ENCODE data around the gene VEPH1.
"Not testable (repeated sequence)": the region's sequence is repeated elsewhere in the genome, so short reads cannot be mapped to it uniquely, and the experiment has no call there.

The VEPH1 gene

GRCh38 chr3:157362348-157362747 lies 140.9 kb downstream of the VEPH1 start:
- Histone ChIP-seq H3K4me1 (ENCODE audit: control insufficient read depth in 5 of 5, insufficient read depth in 5 of 5, low read length in 5 of 5) (peaks cover 0 to 17% (median 14%) of the 10 kb centered on the region in 5 donors), H3K36me3 (ENCODE audit: control insufficient read depth in 5 of 5, insufficient read depth in 5 of 5, low read length in 5 of 5) (no peaks in the 10 kb centered on the region), H3K27me3 (ENCODE audit: control insufficient read depth in 5 of 5, insufficient read depth in 4 of 5, low read length in 5 of 5) (no peaks in the 10 kb centered on the region), H3K9me3 (ENCODE audit: control insufficient read depth in 5 of 5, low read length in 5 of 5) (no peaks in the 10 kb centered on the region), H3K4me3 (ENCODE audit: low read depth in 1 of 5, low read length in 5 of 5) (no peak overlapping the region), H3K27ac (ENCODE audit: low read depth, low read length) (no peak overlapping the region), H3K9ac (ENCODE audit: low read length in 5 of 5) (no peak overlapping the region)

GRCh38 chr3:157360044-157360443 lies 143.2 kb downstream of the VEPH1 start:
- no peaks in the 10 kb centered on the region for H3K36me3 ChIP-seq (ENCODE audit: control insufficient read depth in 5 of 5, insufficient read depth in 5 of 5, low read length in 5 of 5)

GRCh38 chr3:157356541-157356940 lies 146.7 kb downstream of the VEPH1 start:
- H3K27me3 ChIP-seq (ENCODE audit: control insufficient read depth in 5 of 5, insufficient read depth in 4 of 5, low read length in 5 of 5), result no peaks in the 10 kb centered on the region
- no peaks in the 10 kb centered on the region for H3K9me3 ChIP-seq (ENCODE audit: control insufficient read depth in 5 of 5, low read length in 5 of 5)
- H3K36me3 ChIP-seq (ENCODE audit: control insufficient read depth in 5 of 5, insufficient read depth in 5 of 5, low read length in 5 of 5), result no peaks in the 10 kb centered on the region
- H3K4me1 ChIP-seq (ENCODE audit: control insufficient read depth in 5 of 5, insufficient read depth in 5 of 5, low read length in 5 of 5), result peaks cover 0 to 17% (median 14%) of the 10 kb centered on the region in 5 donors
- no peak overlapping the region for H3K27ac ChIP-seq (ENCODE audit: low read depth, low read length)
- no peak overlapping the region for H3K4me3 ChIP-seq (ENCODE audit: low read depth in 1 of 5, low read length in 5 of 5)
- no peak overlapping the region for H3K9ac ChIP-seq (ENCODE audit: low read length in 5 of 5)

More at GRCh38 chr3:157360044-157360443, 143.2 kb downstream of the VEPH1 start:
- Histone ChIP-seq H3K4me3 (ENCODE audit: low read depth in 1 of 5, low read length in 5 of 5) (no peak overlapping the region), H3K9me3 (ENCODE audit: control insufficient read depth in 5 of 5, low read length in 5 of 5) (no peaks in the 10 kb centered on the region), H3K27me3 (ENCODE audit: control insufficient read depth in 5 of 5, insufficient read depth in 4 of 5, low read length in 5 of 5) (no peaks in the 10 kb centered on the region), H3K9ac (ENCODE audit: low read length in 5 of 5) (no peak overlapping the region), H3K4me1 (ENCODE audit: control insufficient read depth in 5 of 5, insufficient read depth in 5 of 5, low read length in 5 of 5) (peaks cover 0 to 17% (median 14%) of the 10 kb centered on the region in 5 donors), H3K27ac (ENCODE audit: low read depth, low read length) (no peak overlapping the region)

- Histone ChIP-seq H3K9ac (ENCODE audit: low read length in 5 of 5) (no peak overlapping the region), H3K36me3 (ENCODE audit: control insufficient read depth in 5 of 5, insufficient read depth in 5 of 5, low read length in 5 of 5) (no peaks in the 10 kb centered on the region), H3K9me3 (ENCODE audit: control insufficient read depth in 5 of 5, low read length in 5 of 5) (no peaks in the 10 kb centered on the region), H3K4me1 (ENCODE audit: control insufficient read depth in 5 of 5, insufficient read depth in 5 of 5, low read length in 5 of 5) (peaks cover 0 to 14% (median 12%) of the 10 kb centered on the region in 5 donors), H3K27me3 (ENCODE audit: control insufficient read depth in 5 of 5, insufficient read depth in 4 of 5, low read length in 5 of 5) (no peaks in the 10 kb centered on the region), H3K4me3 (ENCODE audit: low read depth in 1 of 5, low read length in 5 of 5) (no peak overlapping the region), H3K27ac (ENCODE audit: low read depth, low read length) (no peak overlapping the region)
Measured at GRCh38 chr3:157355276-157355675, 147.9 kb downstream of the VEPH1 start.

- Histone ChIP-seq H3K27me3 (ENCODE audit: control insufficient read depth in 5 of 5, insufficient read depth in 4 of 5, low read length in 5 of 5) (no peaks in the 10 kb centered on the region), H3K4me3 (ENCODE audit: low read depth in 1 of 5, low read length in 5 of 5) (no peak overlapping the region), H3K36me3 (ENCODE audit: control insufficient read depth in 5 of 5, insufficient read depth in 5 of 5, low read length in 5 of 5) (no peaks in the 10 kb centered on the region), H3K9me3 (ENCODE audit: control insufficient read depth in 5 of 5, low read length in 5 of 5) (peaks cover 0 to 2% (median 0%) of the 10 kb centered on the region in 5 donors), H3K4me1 (ENCODE audit: control insufficient read depth in 5 of 5, insufficient read depth in 5 of 5, low read length in 5 of 5) (peaks cover 0 to 9% (median 6%) of the 10 kb centered on the region in 5 donors), H3K9ac (ENCODE audit: low read length in 5 of 5) (no peak overlapping the region), H3K27ac (ENCODE audit: low read depth, low read length) (no peak overlapping the region)
Measured at GRCh38 chr3:157354722-157355121, 148.5 kb downstream of the VEPH1 start.

- H3K4me3 ChIP-seq (ENCODE audit: low read depth in 1 of 5, low read length in 5 of 5), result no peak overlapping the region
- H3K36me3 ChIP-seq (ENCODE audit: control insufficient read depth in 5 of 5, insufficient read depth in 5 of 5, low read length in 5 of 5), result no peaks in the 10 kb centered on the region
- H3K9me3 ChIP-seq (ENCODE audit: control insufficient read depth in 5 of 5, low read length in 5 of 5), result peaks cover 0 to 3% (median 0%) of the 10 kb centered on the region in 5 donors
- no peak overlapping the region for H3K9ac ChIP-seq (ENCODE audit: low read length in 5 of 5)
- peaks cover 0 to 4% (median 1%) of the 10 kb centered on the region in 5 donors for H3K4me1 ChIP-seq (ENCODE audit: control insufficient read depth in 5 of 5, insufficient read depth in 5 of 5, low read length in 5 of 5)
- no peaks in the 10 kb centered on the region for H3K27me3 ChIP-seq (ENCODE audit: control insufficient read depth in 5 of 5, insufficient read depth in 4 of 5, low read length in 5 of 5)
- no peak overlapping the region for H3K27ac ChIP-seq (ENCODE audit: low read depth, low read length)
Measured at GRCh38 chr3:157354254-157354653, 149.0 kb downstream of the VEPH1 start.

GRCh38 chr3:157353652-157354051 lies 149.6 kb downstream of the VEPH1 start:
- Histone ChIP-seq H3K4me1 (ENCODE audit: control insufficient read depth in 5 of 5, insufficient read depth in 5 of 5, low read length in 5 of 5) (no peaks in the 10 kb centered on the region), H3K4me3 (ENCODE audit: low read depth in 1 of 5, low read length in 5 of 5) (no peak overlapping the region), H3K36me3 (ENCODE audit: control insufficient read depth in 5 of 5, insufficient read depth in 5 of 5, low read length in 5 of 5) (no peaks in the 10 kb centered on the region), H3K9ac (ENCODE audit: low read length in 5 of 5) (no peak overlapping the region), H3K27ac (ENCODE audit: low read depth, low read length) (no peak overlapping the region), H3K9me3 (ENCODE audit: control insufficient read depth in 5 of 5, low read length in 5 of 5) (peaks cover 0 to 3% (median 0%) of the 10 kb centered on the region in 5 donors), H3K27me3 (ENCODE audit: control insufficient read depth in 5 of 5, insufficient read depth in 4 of 5, low read length in 5 of 5) (no peaks in the 10 kb centered on the region)

GRCh38 chr3:157351981-157352380 lies 151.2 kb downstream of the VEPH1 start:
- H3K27me3 ChIP-seq (ENCODE audit: control insufficient read depth in 5 of 5, insufficient read depth in 4 of 5, low read length in 5 of 5), result no peaks in the 10 kb centered on the region
- H3K9ac ChIP-seq (ENCODE audit: low read length in 5 of 5), result no peak overlapping the region
- H3K27ac ChIP-seq (ENCODE audit: low read depth, low read length), result no peak overlapping the region
- H3K4me1 ChIP-seq (ENCODE audit: control insufficient read depth in 5 of 5, insufficient read depth in 5 of 5, low read length in 5 of 5), result no peaks in the 10 kb centered on the region
- H3K4me3 ChIP-seq (ENCODE audit: low read depth in 1 of 5, low read length in 5 of 5), result no peak overlapping the region
- peaks cover 0 to 5% (median 0%) of the 10 kb centered on the region in 5 donors for H3K9me3 ChIP-seq (ENCODE audit: control insufficient read depth in 5 of 5, low read length in 5 of 5)
- H3K36me3 ChIP-seq (ENCODE audit: control insufficient read depth in 5 of 5, insufficient read depth in 5 of 5, low read length in 5 of 5), result no peaks in the 10 kb centered on the region

- not testable (repeated sequence) for H3K4me3 ChIP-seq (ENCODE audit: low read depth in 1 of 5, low read length in 5 of 5); H3K27ac ChIP-seq (ENCODE audit: low read depth, low read length); H3K27me3 ChIP-seq (ENCODE audit: control insufficient read depth in 5 of 5, insufficient read depth in 4 of 5, low read length in 5 of 5); H3K36me3 ChIP-seq (ENCODE audit: control insufficient read depth in 5 of 5, insufficient read depth in 5 of 5, low read length in 5 of 5); H3K9ac ChIP-seq (ENCODE audit: low read length in 5 of 5); H3K4me1 ChIP-seq (ENCODE audit: control insufficient read depth in 5 of 5, insufficient read depth in 5 of 5, low read length in 5 of 5); H3K9me3 ChIP-seq (ENCODE audit: control insufficient read depth in 5 of 5, low read length in 5 of 5)
Measured at GRCh38 chr3:157350651-157351050, 152.6 kb downstream of the VEPH1 start.

GRCh38 chr3:157348304-157349075 lies 154.7 kb downstream of the VEPH1 start:
- H3K4me3 ChIP-seq (ENCODE audit: low read depth in 1 of 5, low read length in 5 of 5); H3K9ac ChIP-seq (ENCODE audit: low read length in 5 of 5); H3K27me3 ChIP-seq (ENCODE audit: control insufficient read depth in 5 of 5, insufficient read depth in 4 of 5, low read length in 5 of 5); H3K9me3 ChIP-seq (ENCODE audit: control insufficient read depth in 5 of 5, low read length in 5 of 5); H3K36me3 ChIP-seq (ENCODE audit: control insufficient read depth in 5 of 5, insufficient read depth in 5 of 5, low read length in 5 of 5); H3K27ac ChIP-seq (ENCODE audit: low read depth, low read length); H3K4me1 ChIP-seq (ENCODE audit: control insufficient read depth in 5 of 5, insufficient read depth in 5 of 5, low read length in 5 of 5): not testable (repeated sequence)
